Prostate gland (tissue), 2 donors: ENCODE measurements around the gene CLTB. TPM values are rescaled to one million over a fixed set of nuclear protein-coding genes. Genes with fewer than 3 reads are reported as not detected.
A peak's percentile ranks its signal among the peaks of the same experiment; 100 is the strongest.

ENCODE experiments used
- DNase-seq: peaks from one replicate; pipeline ENCODE4 v3.0.0-alpha.2; 2019; ENCODE audit warnings: low spot score
- H3K27ac ChIP-seq, 2 donors: fragments of 200-600 bp; sonication (generic); 2 replicates each; pipeline ENCODE4 v1.5.1; 2017 to 2019
- H3K27me3 ChIP-seq: fragments of 200-600 bp; sonication (generic); replicated peaks from 2 replicates; pipeline ENCODE4 v1.5.1; 2019; ENCODE audit not compliant: insufficient read depth
- H3K36me3 ChIP-seq, 2 donors: fragments of 200-600 bp; sonication (generic); 1 replicate in 1 of 2; 2 replicates in 1 of 2; pipeline versions ENCODE4 v1.5.1 to v1.8.1; 2017 to 2019
- H3K4me1 ChIP-seq: fragments of 200-600 bp; sonication (generic); replicated peaks from 2 replicates; pipeline ENCODE4 v1.5.1; 2019
- H3K4me3 ChIP-seq, 2 donors: fragments of 200-600 bp; sonication (generic); 2 replicates each; pipeline ENCODE4 v1.5.1; 2017 to 2019
- H3K9me3 ChIP-seq: fragments of 200-600 bp; sonication (generic); 2 replicates; pipeline ENCODE4 v1.5.1; 2017
- CTCF ChIP-seq, 4 experiments: fragments of 200-600 bp in 2 of 4; fragments of 450-650 bp in 2 of 4; sonication (generic) in 2 of 4; IDR thresholded peaks; 1 replicate in 3 of 4; 2 replicates in 1 of 4; pipeline ENCODE4 v1.5.1; 2016 to 2019; ENCODE audit warnings: antibody characterized with exemption in 4 of 4, mild to moderate bottlenecking in 2 of 4, moderate library complexity in 2 of 4
- POLR2A ChIP-seq: fragments of 450-650 bp; IDR thresholded peaks from one replicate; pipeline ENCODE4 v1.6.1; 2016; ENCODE audit warnings: antibody characterized with exemption, mild to moderate bottlenecking
- POLR2AphosphoS5 ChIP-seq: sonication (generic); formaldehyde crosslinking; IDR thresholded peaks from one replicate; pipeline ENCODE4 v1.6.1; 2017; ENCODE audit warnings: antibody characterized with exemption
- WGBS: methylation state at CpG from one replicate; pipeline ENCODE4 v1.1.5; 2018; 5-methylcytosine and 5-hydroxymethylcytosine counted together
- intact Hi-C: fragments of 100-400 bp; cut with DNase I; formaldehyde crosslinking; loops from one replicate; pipeline ENCODE4 v1.14.2; 2022
- total RNA-seq, 2 donors: library from RNA; depleted of rRNA; stranded (reverse); fragments of >200 nt; gene quantifications; one replicate each; pipeline ENCODE4 v1.1.0, GENCODE V29; 2016

Gene CLTB
- total RNA-seq, 2 donors from 2014 or later, result 105 to 125 TPM

DNA sequence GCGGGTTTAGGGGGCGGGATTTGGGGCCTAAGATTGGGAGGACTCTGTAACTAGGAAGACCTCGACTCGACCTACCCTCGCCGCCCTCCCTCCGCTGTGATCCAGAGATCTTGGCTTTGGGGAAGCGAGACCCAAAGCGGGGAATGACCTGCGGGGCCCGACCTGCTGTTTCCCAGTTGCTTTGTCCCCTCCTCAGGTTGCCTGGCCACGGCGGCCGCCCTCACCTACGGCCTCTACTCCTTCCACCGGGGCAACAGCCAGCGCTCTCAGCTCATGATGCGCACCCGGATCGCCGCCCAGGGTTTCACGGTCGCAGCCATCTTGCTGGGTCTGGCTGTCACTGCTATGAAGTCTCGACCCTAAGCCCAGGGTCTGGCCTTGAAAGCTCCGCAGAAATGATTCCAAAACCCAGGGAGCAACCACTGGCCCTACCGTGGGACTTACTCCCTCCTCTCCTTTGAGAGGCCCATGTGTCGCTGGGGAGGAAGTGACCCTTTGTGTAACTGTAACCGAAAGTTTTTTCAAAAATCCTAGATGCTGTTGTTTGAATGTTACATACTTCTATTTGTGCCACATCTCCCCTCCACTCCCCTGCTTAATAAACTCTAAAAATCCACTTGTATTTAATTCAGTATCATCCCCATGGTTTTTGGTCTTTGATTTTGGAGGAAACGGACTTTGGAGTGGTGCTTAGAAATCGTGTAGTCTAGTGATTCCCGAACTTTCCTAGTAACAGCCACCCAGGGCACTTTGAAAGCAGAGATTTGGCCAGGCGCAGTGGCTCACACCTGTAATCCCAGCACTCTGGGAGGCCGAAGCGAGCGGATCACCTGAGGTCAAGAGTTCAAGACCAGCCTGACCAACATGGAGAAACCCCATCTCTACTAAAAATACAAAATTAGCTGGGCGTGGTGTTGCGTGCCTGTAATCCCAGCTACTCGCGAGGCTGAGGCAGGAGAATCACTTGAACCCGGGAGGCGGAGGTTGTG is 26.9 kb downstream of the CLTB start:
- Histone ChIP-seq H3K27ac (peak overlapping the region; percentile 94 to 95), H3K27me3 (no peaks in the 10 kb centered on the region), H3K9me3 (no peaks in the 10 kb centered on the region), H3K4me3 (peak overlapping the region; percentile 60 to 72), H3K4me1 (no peaks in the 10 kb centered on the region), H3K36me3 (no peaks in the 10 kb centered on the region)
- TF ChIP-seq POLR2A (peak; percentile 83), CTCF (IDR thresholded peaks at IDR 0.05) (no peak)
- intact Hi-C loops, result no loop called here
- no peak for DNase-seq
- WGBS, result 39% methylated on average over 30 of the region's 41 CpGs

GRCh38 chr5:176388444-176389134 is 27.8 kb downstream of the CLTB start, which contains the start of the genes HIGD2A and NOP16:
Gene HIGD2A, plus strand, starts transcription at chr5:176388751. Its CDS starts 69 bp downstream, at chr5:176388820.
Gene NOP16, minus strand, starts transcription at chr5:176388598. Its CDS starts 59 bp downstream, at chr5:176388539.
- Histone ChIP-seq H3K27ac (peak within 1 kb of the TSS; percentile 94 to 95), H3K27me3 (no peaks in the 10 kb centered on the region), H3K9me3 (no peaks in the 10 kb centered on the region), H3K36me3 (peaks cover 0 to under 1% of the 10 kb centered on the region in 2 donors), H3K4me1 (no peaks in the 10 kb centered on the region), H3K4me3 (peak within 1 kb of the TSS; percentile 60 to 72)
- DNase-seq, result peak; percentile 98
- intact Hi-C loops, result no loop called here
- under 1% methylated on average over 47 of the region's 47 CpGs for WGBS
- peak; percentile 96 for TF ChIP-seq POLR2AphosphoS5
- TF ChIP-seq CTCF (IDR thresholded peaks at IDR 0.05), result peak in 3 of 4 experiments; percentile 9 to 50 (median 23)
- TF ChIP-seq POLR2A, result no peak

GRCh38 chr5:176388003-176388443 is 28.3 kb downstream of the CLTB start:
- Histone ChIP-seq H3K36me3 (peaks cover 0 to 4% of the 10 kb centered on the region in 2 donors), H3K9me3 (no peaks in the 10 kb centered on the region), H3K4me1 (no peaks in the 10 kb centered on the region), H3K27me3 (no peaks in the 10 kb centered on the region), H3K4me3 (peak overlapping the region; percentile 60 to 72), H3K27ac (peak overlapping the region; percentile 94 to 95)
- under 1% methylated on average over 21 of the region's 29 CpGs for WGBS
- no peak for DNase-seq
- intact Hi-C loops, result no loop called here
- no peak for TF ChIP-seq POLR2A
- TF ChIP-seq CTCF (IDR thresholded peaks at IDR 0.05), result no peak
- TF ChIP-seq POLR2AphosphoS5, result no peak

DNA sequence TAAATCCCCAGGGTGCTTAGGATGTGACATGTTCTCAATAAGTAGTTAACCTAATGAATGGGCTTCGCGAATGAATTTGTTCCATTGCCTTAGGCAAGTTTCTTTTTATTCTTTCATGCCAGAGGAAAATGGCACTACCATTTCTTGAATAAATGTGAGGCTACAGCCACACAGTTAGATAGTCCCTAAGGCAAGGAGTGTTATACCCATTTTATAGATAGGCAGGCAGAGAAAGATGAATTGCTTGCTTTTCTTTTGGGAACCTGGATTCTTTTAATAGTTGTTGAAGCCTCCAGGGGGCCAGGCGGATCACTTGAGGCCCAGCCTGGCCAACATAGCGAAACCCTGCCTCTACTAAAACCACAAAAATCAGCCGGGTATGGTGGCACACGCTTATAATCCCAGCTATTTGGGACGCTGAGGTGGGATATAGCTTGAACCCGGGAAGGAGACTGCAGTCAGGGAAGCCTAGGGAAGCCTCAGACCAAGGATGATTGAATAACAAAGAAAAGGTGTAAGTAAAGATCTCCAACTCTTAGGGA is 28.9 kb downstream of the CLTB start:
- peak overlapping the region; percentile 60 to 72 for H3K4me3 ChIP-seq
- H3K9me3 ChIP-seq, result no peaks in the 10 kb centered on the region
- DNase-seq, result no peak
- no peaks in the 10 kb centered on the region for H3K4me1 ChIP-seq
- 39% methylated on average over 8 of the region's 8 CpGs for WGBS
- H3K36me3 ChIP-seq, result peaks cover 0 to 4% of the 10 kb centered on the region in 2 donors
- no peak overlapping the region for H3K27ac ChIP-seq
- TF ChIP-seq POLR2A, result no peak
- TF ChIP-seq CTCF (IDR thresholded peaks at IDR 0.05), result no peak
- TF ChIP-seq POLR2AphosphoS5, result no peak
- no peaks in the 10 kb centered on the region for H3K27me3 ChIP-seq
- intact Hi-C loops, result no loop called here
